Eye (tissue), 1 donor: ENCODE measurements around the gene CDH10.

ENCODE experiments used
- DNase-seq: peaks from one replicate; pipeline ENCODE4 v3.0.0-alpha.2; 2015

The CDH10 gene

DNA sequence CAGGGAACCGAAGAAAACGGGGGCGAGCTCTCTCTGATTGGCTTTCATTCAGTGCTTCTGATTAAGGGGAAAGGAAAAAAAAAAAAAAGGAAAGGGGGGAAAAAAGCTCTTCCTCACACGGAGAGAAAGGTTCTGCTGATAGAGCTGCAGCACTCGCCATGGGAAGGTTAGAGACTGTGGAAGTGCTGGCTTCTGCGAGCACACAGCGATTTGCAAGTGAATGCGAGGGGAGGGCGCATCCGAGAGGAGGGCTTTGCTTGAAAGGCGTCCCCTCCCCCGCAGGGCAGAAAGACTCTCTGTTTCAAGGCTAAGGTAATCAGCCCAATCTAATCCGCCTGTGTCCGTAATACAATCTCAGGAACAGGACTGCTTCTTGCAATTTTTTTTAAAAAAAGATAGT is at the start of gene CDH10:
Gene CDH10 (minus strand): TSS at position 218 of the 400 bp plus-strand sequence. CDS start 51,488 bp downstream, outside the sequence.
- DNase-seq, result peak; percentile 93

DNA sequence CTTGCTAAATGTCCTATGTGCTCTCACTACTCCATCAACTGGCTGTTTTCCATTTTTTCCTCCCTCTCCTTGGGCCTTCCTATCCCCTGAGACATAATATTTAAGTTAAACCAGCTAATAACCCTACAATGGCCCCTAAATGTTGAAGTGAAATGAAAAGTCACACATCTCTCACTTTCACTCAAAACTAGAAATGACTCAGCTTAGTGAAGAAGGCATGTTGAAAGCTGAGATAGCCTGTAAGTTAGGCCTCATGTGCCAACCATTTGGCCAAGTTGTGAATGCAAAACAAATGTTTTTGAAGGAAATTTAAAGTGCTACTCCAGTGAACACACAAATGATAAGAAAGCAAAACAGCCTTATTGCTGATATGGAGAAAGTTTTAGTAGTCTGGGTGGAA is 48.8 kb upstream of the CDH10 start:
- no peak for DNase-seq

GRCh38 chr5:24691074-24691473 is 46.3 kb upstream of the CDH10 start:
- DNase-seq, result no peak

GRCh38 chr5:24681106-24681505 is 36.3 kb upstream of the CDH10 start:
- DNase-seq, result no peak

- no peak for DNase-seq
Measured at GRCh38 chr5:24668050-24668449, 23.3 kb upstream of the CDH10 start.

DNA sequence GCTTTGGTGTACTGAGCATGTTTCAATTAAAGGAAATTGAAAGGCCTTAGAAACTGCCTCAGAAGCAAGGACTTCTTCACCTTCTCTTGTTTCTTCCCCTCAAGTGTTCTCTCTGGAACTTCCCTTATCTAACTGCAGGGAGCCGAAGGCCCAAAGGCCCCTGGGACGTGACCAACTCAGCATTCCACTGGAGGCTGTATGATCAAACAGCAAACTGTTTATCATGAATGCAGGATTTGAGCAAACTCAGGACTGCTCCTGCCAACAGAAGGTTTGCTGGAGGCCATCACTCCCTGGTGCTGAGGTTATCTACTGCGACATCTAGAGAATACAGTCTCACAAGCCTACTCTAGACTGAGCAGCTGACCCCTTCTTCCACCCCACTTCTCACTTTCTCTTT is 4.8 kb upstream of the CDH10 start:
- no peak for DNase-seq

DNA sequence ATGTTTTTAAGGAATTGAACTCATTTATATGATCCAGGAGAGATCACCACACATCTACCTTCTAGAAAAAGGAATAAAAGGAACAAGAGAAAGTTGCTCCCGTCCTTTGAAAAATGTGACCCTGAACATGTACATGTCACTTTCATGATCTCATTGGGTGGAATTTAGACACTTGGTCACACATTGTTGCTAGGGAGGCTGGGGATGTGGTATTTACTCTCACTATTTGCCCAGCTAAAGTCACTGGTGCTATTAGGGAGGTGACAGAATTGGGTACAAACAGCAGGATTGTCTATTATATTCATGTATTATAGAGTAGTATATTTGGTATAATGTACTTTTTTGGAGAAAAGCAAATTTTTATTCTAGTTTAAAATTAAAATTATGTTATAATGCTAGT is 2.1 kb upstream of the CDH10 start:
- no peak for DNase-seq

- no peak for DNase-seq
Measured at GRCh38 chr5:24645483-24645882, 705 bp upstream of the CDH10 start.

DNA sequence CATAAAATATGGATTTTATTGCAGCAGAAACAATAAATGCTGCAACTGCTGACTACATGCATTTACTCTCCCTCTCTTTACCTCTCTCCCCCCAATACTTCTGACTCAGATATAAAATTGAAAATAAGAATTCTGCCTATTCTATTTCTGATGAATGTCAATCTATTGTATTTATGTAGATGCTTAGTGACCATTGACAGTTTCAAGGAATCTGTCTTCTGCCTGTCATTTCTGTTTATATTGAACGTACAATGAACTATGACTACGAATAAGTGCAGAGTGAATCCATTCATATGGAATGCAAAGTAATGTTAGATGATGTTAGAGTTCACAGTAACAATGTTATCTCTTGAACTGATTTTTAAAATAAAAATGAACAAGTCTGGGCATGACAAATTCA is 898 bp downstream of the CDH10 start:
- peak; percentile 35 for DNase-seq

GRCh38 chr5:24643156-24643555 is 1.6 kb downstream of the CDH10 start:
- DNase-seq, result peak; percentile 24

DNA sequence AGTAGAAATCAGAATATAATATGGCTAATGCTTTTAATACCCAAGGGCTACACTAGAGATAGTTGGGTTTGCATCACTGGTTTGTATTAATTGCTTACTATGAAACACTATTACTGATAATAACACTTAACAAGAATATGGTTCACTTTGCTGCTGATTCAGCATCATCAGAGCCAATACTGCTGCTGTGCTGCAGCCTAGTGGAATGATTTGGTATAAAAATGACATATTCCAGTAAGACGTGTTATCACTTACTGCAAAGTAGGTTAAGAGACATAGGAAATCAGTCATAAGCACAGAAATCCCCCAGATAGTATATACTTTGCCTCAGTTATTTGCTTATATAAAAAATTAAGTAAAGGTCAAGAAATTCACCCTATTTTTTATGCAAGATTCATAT is 2.8 kb downstream of the CDH10 start:
- peak; percentile 71 for DNase-seq

DNA sequence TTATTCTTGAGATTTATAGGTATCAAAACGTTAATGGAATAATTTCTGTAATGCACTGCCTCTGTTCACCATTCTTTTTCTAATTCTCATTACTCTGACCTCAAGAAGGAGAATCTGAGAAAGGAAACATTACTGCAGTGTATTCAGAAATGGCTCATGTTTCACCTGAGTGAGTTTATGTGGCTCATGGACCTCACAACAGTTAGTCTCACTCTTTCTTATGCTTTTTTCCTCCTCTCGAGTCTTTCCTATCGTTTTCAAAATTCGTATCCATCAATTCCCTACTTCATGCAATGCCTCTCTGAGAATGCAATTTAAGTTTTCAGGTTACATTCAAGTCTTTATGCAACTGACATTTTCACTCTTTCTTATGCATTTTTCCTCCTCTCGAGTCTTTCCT is 9.6 kb downstream of the CDH10 start:
- DNase-seq, result no peak

- peak; percentile 87 for DNase-seq
Measured at GRCh38 chr5:24633715-24634325, 11.0 kb downstream of the CDH10 start.

DNA sequence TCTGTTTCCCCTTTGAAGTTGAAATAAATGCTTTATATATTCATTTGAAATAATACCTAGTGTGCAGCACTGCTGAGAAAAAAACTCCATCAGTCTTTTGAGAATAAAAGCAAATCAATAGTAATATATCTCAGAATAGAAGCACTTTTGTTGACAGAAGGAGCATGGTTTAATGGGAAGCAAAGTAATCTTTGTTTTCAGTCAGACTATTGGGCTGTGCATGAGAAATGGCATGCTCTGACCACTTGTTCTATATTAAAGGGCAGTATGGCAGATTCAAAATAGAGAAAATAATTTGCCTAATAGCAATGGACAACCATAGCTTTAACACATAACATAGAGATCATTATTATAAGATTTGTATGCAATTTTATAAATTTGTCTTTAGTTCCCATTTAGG is 12.4 kb downstream of the CDH10 start:
- no peak for DNase-seq

GRCh38 chr5:24630918-24631317 is 13.9 kb downstream of the CDH10 start:
- DNase-seq, result no peak

DNA sequence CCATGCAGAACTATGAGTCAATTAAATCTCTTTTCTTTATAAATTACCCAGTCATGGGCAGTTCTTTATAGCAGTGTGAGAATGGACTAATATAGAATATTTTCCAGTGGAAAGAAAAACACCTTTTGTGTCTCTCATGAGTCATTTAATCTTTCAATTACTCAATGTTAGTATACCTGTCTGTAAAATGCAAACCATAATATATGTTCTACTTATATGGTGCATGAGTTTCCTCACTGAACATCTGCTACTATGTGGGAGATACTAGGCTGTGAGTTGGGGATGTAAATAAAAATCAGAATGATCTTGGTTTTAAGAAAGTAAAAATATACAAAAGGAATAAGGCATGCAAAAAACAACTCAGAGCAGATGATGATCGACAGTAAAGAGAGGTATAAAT is 15.0 kb downstream of the CDH10 start:
- no peak for DNase-seq

- no peak for DNase-seq
Measured at GRCh38 chr5:24624872-24625271, 19.9 kb downstream of the CDH10 start.

DNA sequence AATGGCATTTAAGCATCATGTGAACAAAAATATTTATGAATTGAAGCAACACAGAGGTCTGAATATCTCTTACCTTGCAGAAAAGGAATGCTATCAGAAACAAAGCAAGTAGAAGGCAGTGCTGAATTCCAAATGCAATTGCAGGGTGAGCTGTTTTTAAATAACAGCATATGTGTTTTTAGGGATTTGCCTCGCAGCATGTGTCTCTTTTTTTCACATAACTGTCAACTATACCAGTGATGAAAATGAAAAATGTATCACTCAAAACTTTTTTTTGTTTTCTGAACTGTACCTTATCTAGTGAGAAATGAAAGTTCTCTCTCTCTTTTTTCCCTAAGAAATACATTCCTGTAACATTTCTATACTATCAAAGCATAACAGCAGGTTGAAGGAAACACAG is 21.2 kb downstream of the CDH10 start:
- DNase-seq, result no peak

DNA sequence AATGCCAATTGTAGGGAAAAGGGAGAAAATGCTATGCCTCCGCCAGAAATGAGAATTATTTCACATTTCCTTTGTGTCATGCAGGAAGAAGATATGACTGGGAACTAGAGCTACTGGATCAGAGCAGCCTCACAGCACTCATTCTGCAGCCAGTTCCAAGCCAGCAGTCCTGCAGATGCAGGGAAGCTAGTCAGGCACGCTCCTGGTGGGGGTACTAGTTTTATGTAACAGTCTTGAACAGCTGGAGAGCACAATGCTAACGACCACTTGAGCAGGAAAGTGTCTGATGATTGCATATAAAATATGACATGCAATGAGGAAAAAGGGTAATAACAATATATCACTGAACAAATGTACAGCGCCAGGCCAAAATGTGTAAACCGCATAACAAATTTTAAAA is 21.7 kb downstream of the CDH10 start:
- peak; percentile 39 for DNase-seq

DNA sequence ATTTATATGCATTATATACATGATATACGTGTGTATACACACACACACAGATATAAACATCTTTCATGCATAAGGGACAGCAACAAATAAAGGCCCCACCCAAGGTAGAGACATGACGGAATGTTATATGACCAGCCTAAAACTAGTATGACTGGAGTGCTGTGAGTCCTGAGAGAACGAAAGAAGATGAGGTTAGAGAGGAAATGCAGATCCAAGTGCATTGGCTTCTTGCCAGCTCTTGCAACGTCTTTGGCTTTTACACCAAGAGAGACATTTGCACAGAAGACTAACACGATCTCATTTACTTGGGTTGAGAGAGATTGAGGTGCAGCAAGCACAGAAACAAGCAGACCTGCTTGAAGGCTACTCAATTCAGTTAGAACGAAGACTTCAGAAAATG is 23.0 kb downstream of the CDH10 start:
- DNase-seq, result peak; percentile 53

GRCh38 chr5:24616566-24616965 is 28.2 kb downstream of the CDH10 start:
- no peak for DNase-seq

GRCh38 chr5:24615159-24615558 is 29.6 kb downstream of the CDH10 start:
- DNase-seq, result no peak

DNA sequence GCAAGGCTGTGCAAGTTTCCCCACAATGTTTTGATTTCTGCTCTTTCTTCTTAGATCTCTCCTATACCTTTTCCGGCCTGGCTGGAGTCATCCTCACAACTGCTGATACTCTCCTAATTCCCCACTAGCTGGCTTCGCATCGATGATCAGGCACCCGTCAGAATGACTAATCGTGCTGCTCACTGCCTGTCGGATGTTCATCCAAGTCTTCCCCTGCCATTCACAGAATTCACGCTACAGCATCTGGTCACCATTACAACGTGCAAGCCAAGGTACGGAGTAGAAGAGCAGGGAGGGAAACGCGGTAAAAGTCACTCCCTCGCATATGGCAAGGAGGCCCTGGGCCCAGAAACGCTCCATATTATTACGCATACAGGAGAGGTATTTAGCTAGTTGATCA is 35.1 kb downstream of the CDH10 start:
- no peak for DNase-seq

GRCh38 chr5:24606971-24607370 is 37.8 kb downstream of the CDH10 start:
- peak; percentile 93 for DNase-seq

GRCh38 chr5:24602188-24602587 is 42.6 kb downstream of the CDH10 start:
- no peak for DNase-seq

- DNase-seq, result no peak
Measured at GRCh38 chr5:24598956-24599355, 45.8 kb downstream of the CDH10 start.
